Adrenal gland (tissue), 12 donors: ENCODE measurements around the gene TRDN. TPM values are rescaled to one million over a fixed set of nuclear protein-coding genes. Genes with fewer than 3 reads are reported as not detected.
"Not testable (repeated sequence)": the region's sequence is repeated elsewhere in the genome, so short reads cannot be mapped to it uniquely, and the experiment has no call there.

Source experiments
- DNase-seq, 7 donors: peaks; one replicate each; pipeline ENCODE4 v3.0.0-alpha.2; 2019 to 2020
- H3K27ac ChIP-seq, 5 donors: fragments of 200-600 bp; sonication (generic) in 4 of 5; 1 replicate in 3 of 5; 2 replicates in 2 of 5; pipeline versions ENCODE4 v1.5.1 to v1.8.0; 2016 to 2020; ENCODE audit warnings: mild to moderate bottlenecking in 1 of 5
- H3K27me3 ChIP-seq: fragments of 200-600 bp; 2 replicates; pipeline ENCODE4 v1.8.0; 2021
- H3K36me3 ChIP-seq, 2 donors: fragments of 200-600 bp; replicated peaks in 1 of 2; 1 replicate in 1 of 2; 2 replicates in 1 of 2; pipeline versions ENCODE4 v1.5.1 to v1.8.0; 2018 to 2022
- H3K4me1 ChIP-seq, 2 donors: fragments of 200-600 bp; replicated peaks in 1 of 2; 1 replicate in 1 of 2; 2 replicates in 1 of 2; pipeline versions ENCODE4 v1.5.1 to v1.8.0; 2018 to 2021
- H3K4me3 ChIP-seq, 4 donors: fragments of 200-600 bp; sonication (generic) in 3 of 4; one replicate each; pipeline ENCODE4 v1.5.1; 2016 to 2018
- H3K9me3 ChIP-seq, 3 donors: fragments of 200-600 bp; sonication (generic) in 1 of 3; replicated peaks in 1 of 3; 1 replicate in 2 of 3; 2 replicates in 1 of 3; pipeline versions ENCODE4 v1.5.1 to v1.8.0; 2016 to 2021
- CTCF ChIP-seq, 6 experiments: fragments of 450-650 bp in 4 of 6; fragments of 200-600 bp in 2 of 6; sonication (generic) in 1 of 6; IDR thresholded peaks; 1 replicate in 5 of 6; 2 replicates in 1 of 6; pipeline versions ENCODE4 v1.5.1 to v1.8.0; 2016 to 2021; ENCODE audit warnings: antibody characterized with exemption in 6 of 6, mild to moderate bottlenecking in 2 of 6, moderate library complexity in 1 of 6
- POLR2A ChIP-seq, 2 donors: fragments of 450-650 bp; IDR thresholded peaks; one replicate each; pipeline ENCODE4 v1.6.1; 2017; ENCODE audit warnings: antibody characterized with exemption in 2 of 2, mild to moderate bottlenecking in 2 of 2, moderate library complexity in 1 of 2
- WGBS, 4 donors: extraction: QIAGEN DNeasy Blood & Tissue Kit in 2 of 4; methylation state at CpG; one replicate each; pipeline versions ENCODE4 v1.1.5 to v1.1.7; 2013 to 2017; 5-methylcytosine and 5-hydroxymethylcytosine counted together
- intact Hi-C, 2 donors: fragments of 100-400 bp; cut with DNase I; formaldehyde crosslinking; loops; one replicate each; pipeline versions ENCODE4 v1.14.1 to v1.15.0; 2022 to 2023
- polyA plus RNA-seq, 3 donors: library from polyadenylated mRNA; stranded (reverse); fragments of 200-250 nt in 2 of 3; fragments of 350-450 nt in 1 of 3; fragmentation: Illumina TruSeq in 1 of 3; extraction: RNeasy Lipid Tissue Mini Kit (QIAGEN cat#74804) in 1 of 3; gene quantifications; one replicate each; pipeline ENCODE4 v1.2.3, GENCODE V29; 2013 to 2014
- total RNA-seq, 9 donors: library from RNA; depleted of rRNA in 4 of 9; stranded (reverse); fragments of >200 nt in 4 of 9; fragments of 120-200 nt in 1 of 9; fragmentation: NEBNext Ultra II Directional in 1 of 9; extraction: Animal tissue kit (Norgen Biotek cat#: 25700) in 1 of 9; gene quantifications; one replicate each; pipeline versions ENCODE4 v1.1.0 to v1.2.4, GENCODE V29; 2013 to 2023
- donor health status: healthy with polysubstance abuse.
- donor health status: Bipolar disorder and iron deficiency.
- donor health status: DM: yes; HTN: yes; CAD: no.
- donor health status: DM: no; HTN: no; CAD: no.
- donor health status: DM: no; HTN: no; CAD: no.
- donor health status: DM: yes; HTN: yes; CAD: no.

The TRDN gene
- total and polyA plus RNA-seq, 12 donors = 0.06 to 3.5 (median 0.54) TPM; not detected in 2

- Histone ChIP-seq H3K4me3 (no peak overlapping the region), H3K27me3 (no peaks in the 10 kb centered on the region), H3K9me3 (no peaks in the 10 kb centered on the region), H3K36me3 (no peaks in the 10 kb centered on the region), H3K4me1 (no peaks in the 10 kb centered on the region), H3K27ac (no peak overlapping the region)
- 76 to 92% (median 87%) methylated on average over 4 of the region's 4 CpGs for WGBS, 4 donors
- no peak for TF ChIP-seq CTCF (IDR thresholded peaks at IDR 0.05)
- no peak for TF ChIP-seq POLR2A (IDR thresholded peaks at IDR 0.05)
- intact Hi-C loops = no loop called here
- DNase-seq = no peak
These were observed 48.8 kb downstream of the TRDN start for GRCh38 chr6:123587838-123588545.

GRCh38 chr6:123587407-123587806 is 49.3 kb downstream of the TRDN start:
- H3K27me3 ChIP-seq, DNase-seq, H3K4me3 ChIP-seq, H3K4me1 ChIP-seq, H3K27ac ChIP-seq, intact Hi-C loops, H3K9me3 ChIP-seq, H3K36me3 ChIP-seq: not testable (repeated sequence)
- WGBS, 4 donors = 92 to 97% (median 94%) methylated on average over 8 of the region's 8 CpGs

- H3K27me3 ChIP-seq = no peaks in the 10 kb centered on the region
- TF ChIP-seq POLR2A (IDR thresholded peaks at IDR 0.05) = no peak
- no peak for TF ChIP-seq CTCF (IDR thresholded peaks at IDR 0.05)
- H3K27ac ChIP-seq = no peak overlapping the region
- H3K4me1 ChIP-seq = no peaks in the 10 kb centered on the region
- no peak overlapping the region for H3K4me3 ChIP-seq
- H3K36me3 ChIP-seq = no peaks in the 10 kb centered on the region
- intact Hi-C loops = no loop called here
- H3K9me3 ChIP-seq = no peaks in the 10 kb centered on the region
- no peak for DNase-seq
These were observed 56.4 kb downstream of the TRDN start for GRCh38 chr6:123580331-123580730.

GRCh38 chr6:123575188-123575587 is 61.6 kb downstream of the TRDN start:
- Histone ChIP-seq H3K27ac (no peak overlapping the region), H3K4me3 (no peak overlapping the region), H3K4me1 (no peaks in the 10 kb centered on the region), H3K9me3 (no peaks in the 10 kb centered on the region), H3K27me3 (no peaks in the 10 kb centered on the region), H3K36me3 (no peaks in the 10 kb centered on the region)
- DNase-seq = no peak
- intact Hi-C loops = no loop called here
- 75 to 86% (median 82%) methylated on average over 1 of the region's 1 CpG for WGBS, 4 donors
- TF ChIP-seq CTCF (IDR thresholded peaks at IDR 0.05) (no peak), POLR2A (IDR thresholded peaks at IDR 0.05) (no peak)
